GM12872 (cell line): Measurements from ENCODE around the gene ADSS2.

Experiments
- TF ChIP-seq, protein P1 (sequence below): IDR thresholded peaks from 3 replicates; pipeline ENCODE4 v1.5.1; 2011; ENCODE audit warnings: low read depth, mild to moderate bottlenecking, low read length, moderate library complexity; ENCODE audit not compliant: insufficient read depth

Gene ADSS2

DNA sequence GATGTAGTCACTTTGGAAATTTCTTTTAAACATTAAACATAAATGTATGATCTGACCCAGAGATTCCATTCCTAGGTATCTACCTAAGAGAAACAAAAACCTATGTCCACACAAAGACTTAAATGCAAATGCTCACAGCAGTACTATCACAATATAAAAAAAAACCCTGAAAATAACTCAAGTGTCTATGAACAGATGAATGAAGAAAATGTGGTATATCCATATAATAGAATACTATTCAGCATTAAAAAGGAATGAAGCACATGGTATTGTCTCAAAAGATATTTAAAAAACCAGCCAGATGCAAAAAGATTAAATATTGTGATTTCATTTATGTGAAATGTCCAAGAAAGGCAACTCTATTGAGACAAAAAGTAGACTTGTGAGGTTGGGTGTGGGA, 48.3 kb downstream of the ADSS2 start:
- TF ChIP-seq, protein P1, sequence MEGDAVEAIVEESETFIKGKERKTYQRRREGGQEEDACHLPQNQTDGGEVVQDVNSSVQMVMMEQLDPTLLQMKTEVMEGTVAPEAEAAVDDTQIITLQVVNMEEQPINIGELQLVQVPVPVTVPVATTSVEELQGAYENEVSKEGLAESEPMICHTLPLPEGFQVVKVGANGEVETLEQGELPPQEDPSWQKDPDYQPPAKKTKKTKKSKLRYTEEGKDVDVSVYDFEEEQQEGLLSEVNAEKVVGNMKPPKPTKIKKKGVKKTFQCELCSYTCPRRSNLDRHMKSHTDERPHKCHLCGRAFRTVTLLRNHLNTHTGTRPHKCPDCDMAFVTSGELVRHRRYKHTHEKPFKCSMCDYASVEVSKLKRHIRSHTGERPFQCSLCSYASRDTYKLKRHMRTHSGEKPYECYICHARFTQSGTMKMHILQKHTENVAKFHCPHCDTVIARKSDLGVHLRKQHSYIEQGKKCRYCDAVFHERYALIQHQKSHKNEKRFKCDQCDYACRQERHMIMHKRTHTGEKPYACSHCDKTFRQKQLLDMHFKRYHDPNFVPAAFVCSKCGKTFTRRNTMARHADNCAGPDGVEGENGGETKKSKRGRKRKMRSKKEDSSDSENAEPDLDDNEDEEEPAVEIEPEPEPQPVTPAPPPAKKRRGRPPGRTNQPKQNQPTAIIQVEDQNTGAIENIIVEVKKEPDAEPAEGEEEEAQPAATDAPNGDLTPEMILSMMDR, result no peak

DNA sequence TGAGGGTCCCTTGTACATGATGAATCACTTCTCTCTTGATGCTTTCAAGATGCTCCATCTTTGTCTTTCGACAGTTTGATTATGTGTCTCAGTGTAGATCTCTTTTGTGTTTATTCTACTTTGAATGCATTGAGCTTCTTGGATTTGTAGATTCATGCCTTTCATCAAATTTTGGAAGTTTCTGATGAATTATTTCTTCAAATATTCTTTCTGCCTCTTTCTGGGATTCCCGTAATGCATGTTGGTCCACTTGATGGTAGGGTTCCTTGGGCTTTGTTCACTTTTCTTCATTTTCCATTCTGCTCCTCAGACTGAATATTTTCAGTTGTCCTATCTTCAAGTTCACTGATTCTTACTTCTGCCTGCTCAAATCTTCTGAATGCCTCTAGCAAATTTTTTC, 50.7 kb downstream of the ADSS2 start:
- TF ChIP-seq, protein P1, result no peak

DNA sequence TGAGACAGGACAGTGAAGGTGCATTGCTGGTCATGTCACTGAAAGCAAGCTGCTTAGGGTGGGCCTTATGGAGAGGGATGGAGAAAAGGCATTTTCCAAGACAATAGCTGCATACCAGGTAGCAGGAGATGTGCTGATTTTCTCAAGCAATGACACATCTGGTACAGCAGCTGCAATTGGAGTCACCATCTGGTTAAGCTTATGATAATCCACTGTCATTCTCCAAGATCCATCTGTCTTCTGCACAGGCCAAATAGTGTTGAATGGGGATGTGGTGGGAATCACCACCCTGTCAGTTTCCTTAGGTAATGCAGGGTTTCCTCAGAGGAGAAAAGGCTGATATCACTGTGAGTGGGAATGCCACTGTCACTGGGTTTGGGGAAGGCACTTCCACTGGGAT, 54.6 kb downstream of the ADSS2 start:
- TF ChIP-seq, protein P1, result no peak

DNA sequence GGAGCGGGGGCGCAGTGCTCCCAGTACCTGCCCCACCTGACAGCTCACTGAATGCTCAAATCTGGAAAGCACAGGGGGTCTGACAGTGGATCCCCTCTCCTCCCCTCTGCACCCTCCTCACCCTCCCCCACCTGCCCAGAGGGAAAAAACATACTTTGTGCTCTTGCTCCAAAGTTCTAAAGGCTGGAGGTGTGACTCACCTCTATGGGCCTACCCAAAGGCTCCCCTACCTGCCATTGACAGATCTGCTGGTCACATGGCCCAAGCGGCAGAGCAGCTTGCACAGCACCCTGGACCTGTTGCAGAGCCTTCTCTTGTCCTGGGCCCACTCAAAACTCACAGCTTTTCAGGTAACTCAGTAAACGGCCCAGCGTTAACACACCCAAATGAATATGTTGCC, 55.7 kb downstream of the ADSS2 start:
- TF ChIP-seq, protein P1, result no peak

DNA sequence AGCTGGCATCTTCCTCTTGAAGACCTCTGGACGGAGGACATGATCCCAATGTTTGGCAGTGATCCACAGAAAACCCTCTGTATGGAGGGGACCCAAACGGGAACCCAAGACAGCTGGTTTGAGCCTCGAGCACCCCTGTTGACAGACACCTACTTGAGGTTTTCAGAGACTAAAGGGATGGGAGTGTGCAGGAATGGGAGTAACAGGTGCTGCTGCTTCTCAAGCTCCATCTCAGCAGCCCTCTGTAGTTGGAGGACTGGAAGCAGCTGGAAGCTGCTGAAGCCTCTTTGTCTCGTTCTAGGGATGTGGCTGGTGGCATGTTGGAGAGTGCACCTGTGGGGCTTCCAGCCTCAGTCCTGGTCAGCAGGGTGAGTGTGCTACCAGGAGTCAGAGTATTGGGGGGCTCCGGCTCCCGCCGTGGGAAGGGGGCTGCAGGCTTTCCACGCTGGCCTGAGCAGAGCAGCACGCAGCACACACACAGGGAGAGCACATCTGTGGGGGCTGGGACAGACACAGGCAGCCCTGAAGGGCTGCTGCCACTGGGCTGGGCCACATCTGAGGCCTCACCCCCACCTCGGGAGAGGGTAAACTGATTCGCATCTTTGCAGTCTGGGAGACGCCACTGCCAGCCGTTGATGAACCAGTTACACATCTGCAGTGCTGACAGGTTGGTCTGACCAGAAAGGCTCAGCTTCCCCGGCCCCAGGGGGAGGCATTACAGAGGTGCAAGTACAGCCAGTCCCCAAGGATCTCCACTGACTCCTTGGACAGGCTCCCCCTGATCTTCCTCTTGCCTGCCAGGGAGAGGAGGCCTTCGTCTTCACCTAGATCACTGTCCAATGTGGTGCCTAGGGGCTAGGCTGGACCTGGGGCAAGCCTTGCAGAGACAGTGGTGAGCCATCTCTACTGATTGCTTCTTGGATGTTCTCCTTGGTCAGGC, 56.6 kb downstream of the ADSS2 start:
- TF ChIP-seq, protein P1, result no peak

DNA sequence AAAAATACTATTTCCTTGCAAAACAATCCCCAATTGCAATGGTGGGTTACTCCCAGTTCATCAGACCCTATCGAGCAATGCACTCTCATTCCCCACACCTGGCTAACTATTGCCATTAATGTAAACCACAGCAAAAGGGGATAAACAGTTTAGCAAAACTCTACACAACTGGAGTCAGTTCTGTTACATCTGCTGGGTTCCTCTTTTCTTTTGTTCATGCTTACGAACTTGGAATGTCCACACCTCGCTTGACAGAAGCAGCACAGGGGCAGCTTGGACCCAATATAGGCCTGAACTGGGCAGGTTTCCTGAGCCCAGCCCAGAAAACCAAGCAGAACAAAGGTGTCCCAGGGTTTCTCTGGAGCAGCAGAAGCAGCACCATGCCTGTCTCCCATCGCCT, 57.4 kb downstream of the ADSS2 start:
- TF ChIP-seq, protein P1, result no peak

DNA sequence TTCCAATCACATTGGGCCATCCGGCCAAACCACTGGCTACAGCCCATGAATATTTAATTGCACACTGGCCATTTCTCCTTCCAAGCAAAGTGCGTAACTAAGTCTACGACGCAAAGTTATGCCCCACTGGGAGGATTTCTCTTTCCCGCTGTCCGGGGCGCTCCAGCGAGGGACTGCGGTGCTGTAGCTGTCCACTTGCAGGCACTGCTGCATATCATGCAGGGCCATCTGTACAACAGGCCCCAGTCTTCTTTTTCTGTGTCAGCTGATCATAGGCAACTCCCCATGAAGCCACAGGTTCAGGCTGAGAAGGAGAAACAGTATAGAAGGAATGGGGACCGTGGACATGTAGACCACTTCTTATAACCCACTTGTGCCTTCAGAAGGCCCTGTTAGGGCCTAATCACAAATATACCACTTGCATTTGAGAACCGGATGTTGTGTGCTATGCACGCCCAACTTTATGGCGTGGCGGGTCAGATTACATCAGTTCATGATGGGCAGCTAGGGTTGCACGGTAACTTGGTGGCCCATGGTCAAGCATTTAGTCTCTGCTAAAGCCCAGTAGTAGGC, 58.0 kb downstream of the ADSS2 start:
- TF ChIP-seq, protein P1, result no peak
